Endothelial cell (in vitro differentiated cells): Measurements from ENCODE around the gene MCRIP1. TPM values are rescaled to one million over a fixed set of nuclear protein-coding genes. Genes with fewer than 3 reads are reported as not detected.

Experiments used
- DNase-seq: peaks from one replicate; pipeline ENCODE4 v3.0.0; 2021; ENCODE audit warnings: low spot score
- H3K27ac Mint-ChIP-seq: one replicate; pipeline ENCODE4 v1.8.0; 2021; ENCODE audit warnings: mixed read lengths, inconsistent platforms; ENCODE audit not compliant: unreplicated experiment
- H3K27me3 Mint-ChIP-seq: one replicate; pipeline ENCODE4 v1.8.0; 2021; ENCODE audit warnings: mild to moderate bottlenecking, moderate library complexity, mixed read lengths, inconsistent platforms; ENCODE audit not compliant: unreplicated experiment
- H3K36me3 Mint-ChIP-seq: one replicate; pipeline ENCODE4 v1.8.0; 2021; ENCODE audit warnings: mild to moderate bottlenecking, low read depth, mixed read lengths, inconsistent platforms; ENCODE audit not compliant: unreplicated experiment
- H3K4me1 Mint-ChIP-seq: one replicate; pipeline ENCODE4 v1.8.0; 2021; ENCODE audit warnings: mild to moderate bottlenecking, mixed read lengths, inconsistent platforms; ENCODE audit not compliant: unreplicated experiment
- H3K4me3 Mint-ChIP-seq: one replicate; pipeline ENCODE4 v1.8.0; 2021; ENCODE audit warnings: mild to moderate bottlenecking, mixed read lengths, inconsistent platforms; ENCODE audit not compliant: unreplicated experiment
- H3K9me3 Mint-ChIP-seq: one replicate; pipeline ENCODE4 v1.8.0; 2021; ENCODE audit warnings: mixed read lengths, inconsistent platforms; ENCODE audit not compliant: unreplicated experiment
- CTCF ChIP-seq: fragments of 200-600 bp; sonication (generic); IDR thresholded peaks from one replicate; pipeline ENCODE4 v1.5.0; 2021; ENCODE audit warnings: antibody characterized with exemption; ENCODE audit not compliant: unreplicated experiment
- total RNA-seq: library from RNA; stranded (reverse); fragmentation: NEBNext Ultra II Directional; extraction: Animal tissue kit (Norgen Biotek cat#: 25700); gene quantifications from one replicate; pipeline ENCODE4 v1.2.1, GENCODE V29; 2021; ENCODE audit not compliant: unreplicated experiment

Gene MCRIP1
- total RNA-seq, 1 donor from 2014 or later: 190 TPM

GRCh38 chr17:81805707-81806460 is 27.2 kb downstream of the MCRIP1 start:
- Mint-ChIP-seq H3K4me3 (no peak overlapping the region), H3K9me3 (no peaks in the 10 kb centered on the region), H3K36me3 (peaks cover 9% of the 10 kb centered on the region), H3K27ac (no peak overlapping the region), H3K27me3 (peaks cover 19% of the 10 kb centered on the region), H3K4me1 (no peaks in the 10 kb centered on the region)
- no peak for DNase-seq
- TF ChIP-seq CTCF: no peak

GRCh38 chr17:81804559-81805399 is 28.3 kb downstream of the MCRIP1 start:
- no peak overlapping the region for H3K27ac Mint-ChIP-seq
- H3K36me3 Mint-ChIP-seq: peaks cover 11% of the 10 kb centered on the region
- no peak for DNase-seq
- no peak overlapping the region for H3K4me3 Mint-ChIP-seq
- no peaks in the 10 kb centered on the region for H3K4me1 Mint-ChIP-seq
- peaks cover 19% of the 10 kb centered on the region for H3K27me3 Mint-ChIP-seq
- TF ChIP-seq CTCF: no peak
- no peaks in the 10 kb centered on the region for H3K9me3 Mint-ChIP-seq

- Mint-ChIP-seq H3K4me1 (no peaks in the 10 kb centered on the region), H3K27me3 (peaks cover 16% of the 10 kb centered on the region), H3K27ac (no peak within 1 kb of the TSS), H3K4me3 (no peak within 1 kb of the TSS), H3K36me3 (peaks cover 4% of the 10 kb centered on the region), H3K9me3 (no peaks in the 10 kb centered on the region)
- no peak for DNase-seq
- TF ChIP-seq CTCF: no peak
These were observed 29.1 kb downstream of the MCRIP1 start, which contains the start of gene GCGR for GRCh38 chr17:81803728-81804558. Gene GCGR (plus strand): TSS chr17:81804150. CDS start chr17:81809019, 4,869 bp downstream.

GRCh38 chr17:81802856-81803643 is 30.0 kb downstream of the MCRIP1 start:
- H3K27me3 Mint-ChIP-seq: peaks cover 16% of the 10 kb centered on the region
- H3K4me1 Mint-ChIP-seq: no peaks in the 10 kb centered on the region
- H3K4me3 Mint-ChIP-seq: no peak overlapping the region
- TF ChIP-seq CTCF: no peak
- no peak for DNase-seq
- peaks cover 4% of the 10 kb centered on the region for H3K36me3 Mint-ChIP-seq
- no peak overlapping the region for H3K27ac Mint-ChIP-seq
- H3K9me3 Mint-ChIP-seq: no peaks in the 10 kb centered on the region
